ENCODE measurements around the gene ADGRA1. TPM values are rescaled to one million over a fixed set of nuclear protein-coding genes. Genes with fewer than 3 reads are reported as not detected.

ADGRA1 gene
- total RNA-seq, 1 donor from 2014 or later: 0.99 TPM

GRCh38 chr10:133102415-133103095, 14.8 kb downstream of the ADGRA1 start:
- peaks cover 17% of the 10 kb centered on the region for H3K27me3 Mint-ChIP-seq
- H3K36me3 Mint-ChIP-seq: no peaks in the 10 kb centered on the region
- H3K4me1 Mint-ChIP-seq (ENCODE audit: unreplicated experiment): peaks cover 14% of the 10 kb centered on the region
- H3K27ac Mint-ChIP-seq: no peak overlapping the region
- H3K4me3 Mint-ChIP-seq: no peak overlapping the region
- DNase-seq (ENCODE audit: extremely low spot score, unreplicated experiment): no peak
- peaks cover 6% of the 10 kb centered on the region for H3K9me3 Mint-ChIP-seq
- TF ChIP-seq, protein P1, sequence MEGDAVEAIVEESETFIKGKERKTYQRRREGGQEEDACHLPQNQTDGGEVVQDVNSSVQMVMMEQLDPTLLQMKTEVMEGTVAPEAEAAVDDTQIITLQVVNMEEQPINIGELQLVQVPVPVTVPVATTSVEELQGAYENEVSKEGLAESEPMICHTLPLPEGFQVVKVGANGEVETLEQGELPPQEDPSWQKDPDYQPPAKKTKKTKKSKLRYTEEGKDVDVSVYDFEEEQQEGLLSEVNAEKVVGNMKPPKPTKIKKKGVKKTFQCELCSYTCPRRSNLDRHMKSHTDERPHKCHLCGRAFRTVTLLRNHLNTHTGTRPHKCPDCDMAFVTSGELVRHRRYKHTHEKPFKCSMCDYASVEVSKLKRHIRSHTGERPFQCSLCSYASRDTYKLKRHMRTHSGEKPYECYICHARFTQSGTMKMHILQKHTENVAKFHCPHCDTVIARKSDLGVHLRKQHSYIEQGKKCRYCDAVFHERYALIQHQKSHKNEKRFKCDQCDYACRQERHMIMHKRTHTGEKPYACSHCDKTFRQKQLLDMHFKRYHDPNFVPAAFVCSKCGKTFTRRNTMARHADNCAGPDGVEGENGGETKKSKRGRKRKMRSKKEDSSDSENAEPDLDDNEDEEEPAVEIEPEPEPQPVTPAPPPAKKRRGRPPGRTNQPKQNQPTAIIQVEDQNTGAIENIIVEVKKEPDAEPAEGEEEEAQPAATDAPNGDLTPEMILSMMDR (conservative IDR thresholded peaks at IDR 0.05): no peak

DNA sequence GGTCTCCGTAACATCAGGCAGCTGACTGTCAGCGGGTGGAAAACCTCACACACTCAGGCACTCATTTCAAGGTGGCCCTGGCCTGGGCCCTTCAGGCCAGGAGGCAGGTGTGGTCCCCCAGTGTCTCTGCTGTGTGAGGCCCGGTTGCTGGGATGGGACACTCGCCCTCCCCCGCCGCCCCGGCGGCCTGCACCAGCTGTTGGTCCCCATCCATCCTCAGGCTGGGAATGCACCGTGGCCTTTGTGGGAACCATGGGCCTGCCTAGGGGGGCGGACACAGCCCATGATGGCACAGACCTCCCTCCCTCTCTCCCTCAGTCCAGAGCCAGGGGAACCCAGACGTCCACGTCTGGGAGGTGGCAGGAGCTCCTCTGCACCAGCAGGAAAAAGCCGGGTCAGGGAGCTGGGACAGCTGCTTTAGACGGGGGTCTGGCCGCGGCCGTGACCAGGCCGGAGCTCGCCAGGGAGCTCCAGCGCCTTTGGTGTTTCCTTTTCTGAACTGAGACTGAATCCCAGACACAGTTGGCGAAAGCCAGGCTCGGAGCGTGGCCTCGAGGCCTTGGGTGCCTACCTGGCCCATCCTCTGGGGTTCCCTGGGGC, 15.7 kb downstream of the ADGRA1 start:
- H3K4me1 Mint-ChIP-seq (ENCODE audit: unreplicated experiment): peaks cover 14% of the 10 kb centered on the region
- peaks cover 8% of the 10 kb centered on the region for H3K9me3 Mint-ChIP-seq
- no peak overlapping the region for H3K27ac Mint-ChIP-seq
- TF ChIP-seq, protein P1 (conservative IDR thresholded peaks at IDR 0.05): no peak
- no peaks in the 10 kb centered on the region for H3K36me3 Mint-ChIP-seq
- no peak for DNase-seq (ENCODE audit: extremely low spot score, unreplicated experiment)
- no peak overlapping the region for H3K4me3 Mint-ChIP-seq
- peaks cover 18% of the 10 kb centered on the region for H3K27me3 Mint-ChIP-seq

- H3K9me3 Mint-ChIP-seq: peaks cover 8% of the 10 kb centered on the region
- DNase-seq (ENCODE audit: extremely low spot score, unreplicated experiment): no peak
- H3K27ac Mint-ChIP-seq: no peak overlapping the region
- peaks cover 18% of the 10 kb centered on the region for H3K27me3 Mint-ChIP-seq
- peaks cover under 1% of the 10 kb centered on the region for H3K36me3 Mint-ChIP-seq
- no peak overlapping the region for H3K4me3 Mint-ChIP-seq
- TF ChIP-seq, protein P1 (conservative IDR thresholded peaks at IDR 0.05): no peak
- peaks cover 14% of the 10 kb centered on the region for H3K4me1 Mint-ChIP-seq (ENCODE audit: unreplicated experiment)
Measured at GRCh38 chr10:133104068-133104962, 16.6 kb downstream of the ADGRA1 start.

DNA sequence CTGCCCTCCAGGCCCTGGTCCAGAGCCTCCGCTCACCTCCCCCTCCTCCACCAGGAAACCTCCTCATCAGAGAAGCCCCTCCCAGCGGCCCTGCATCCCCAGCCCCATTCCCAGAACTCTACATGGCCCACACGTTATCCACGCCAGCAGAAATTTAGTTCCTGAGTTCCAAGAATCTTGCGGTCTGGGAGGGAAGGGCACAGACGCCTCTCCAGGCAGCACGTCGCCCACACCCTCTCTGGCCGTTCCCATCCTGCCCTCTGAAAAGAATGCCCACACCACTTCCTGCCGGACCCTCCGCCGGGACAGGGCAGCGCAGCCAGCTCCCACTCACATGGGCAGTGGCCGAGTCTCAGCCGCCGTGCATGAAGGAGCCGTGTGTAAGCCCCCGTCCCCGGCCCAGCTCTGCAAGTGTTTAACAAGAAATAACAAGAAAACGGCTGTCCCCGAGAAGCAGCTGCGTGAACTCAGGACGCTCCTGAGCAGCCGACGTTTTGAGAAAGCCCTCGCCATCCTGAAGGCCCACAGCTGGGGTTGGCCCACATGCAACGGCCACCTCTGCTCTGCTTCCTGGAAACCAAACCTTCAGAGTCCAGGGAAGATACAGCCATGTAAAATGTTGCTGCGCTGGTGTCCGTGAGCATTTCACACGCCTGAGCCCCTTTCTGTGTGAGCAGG, 17.4 kb downstream of the ADGRA1 start:
- TF ChIP-seq, protein P1 (conservative IDR thresholded peaks at IDR 0.05): no peak
- H3K9me3 Mint-ChIP-seq: peaks cover 8% of the 10 kb centered on the region
- H3K36me3 Mint-ChIP-seq: peaks cover 4% of the 10 kb centered on the region
- H3K4me1 Mint-ChIP-seq (ENCODE audit: unreplicated experiment): peaks cover 14% of the 10 kb centered on the region
- H3K27ac Mint-ChIP-seq: no peak overlapping the region
- H3K4me3 Mint-ChIP-seq: no peak overlapping the region
- peaks cover 24% of the 10 kb centered on the region for H3K27me3 Mint-ChIP-seq
- no peak for DNase-seq (ENCODE audit: extremely low spot score, unreplicated experiment)

DNA sequence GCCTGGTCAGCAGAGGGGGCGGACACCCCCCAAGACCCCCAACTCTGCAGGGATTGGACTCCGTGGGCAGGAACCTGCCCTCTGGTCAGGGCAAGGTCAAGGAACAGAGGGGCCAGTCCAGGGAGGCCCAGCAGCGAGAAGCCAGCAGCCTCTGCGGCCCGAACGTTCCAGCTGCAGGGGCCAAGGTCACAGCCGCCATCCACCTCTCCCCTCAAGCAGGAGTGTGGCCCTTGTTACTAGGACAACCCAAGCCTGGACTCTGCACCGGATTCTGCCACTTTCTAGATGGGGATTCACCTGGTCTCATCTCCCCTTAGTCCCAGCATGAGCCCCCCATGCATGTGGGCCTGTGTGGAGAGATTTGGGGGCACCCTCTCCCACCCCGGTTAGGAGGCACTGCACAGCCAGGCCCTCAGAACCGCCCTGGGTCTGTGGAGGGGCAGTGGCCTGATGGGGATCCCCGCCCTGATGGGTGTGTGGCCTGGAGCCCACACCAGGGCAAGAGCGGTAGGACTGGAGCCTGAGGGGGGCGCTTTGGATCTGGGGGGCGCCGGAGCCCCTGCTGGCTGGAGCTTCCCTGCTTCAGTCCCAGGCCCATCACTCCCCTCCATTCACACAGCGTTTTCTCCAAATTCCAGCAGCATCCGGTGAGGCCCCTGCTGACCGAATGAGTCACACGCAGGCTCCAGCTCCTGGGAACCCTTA, 18.1 kb downstream of the ADGRA1 start:
- Mint-ChIP-seq H3K4me3 (no peak overlapping the region), H3K27ac (no peak overlapping the region), H3K27me3 (peaks cover 27% of the 10 kb centered on the region), H3K4me1 (ENCODE audit: unreplicated experiment) (peaks cover 15% of the 10 kb centered on the region), H3K36me3 (peaks cover 4% of the 10 kb centered on the region), H3K9me3 (peaks cover 8% of the 10 kb centered on the region)
- DNase-seq (ENCODE audit: extremely low spot score, unreplicated experiment): no peak
- TF ChIP-seq, protein P1 (conservative IDR thresholded peaks at IDR 0.05): no peak

All from type B pancreatic cell (in vitro differentiated cells).